Adipocyte (in vitro differentiated cells): ENCODE results near the gene NHERF2.

Experiments used
- DNase-seq: peaks from one replicate; pipeline ENCODE4 v3.0.0-alpha.2; 2015; ENCODE audit warnings: low read depth
- H3K27me3 ChIP-seq: replicated peaks from 2 replicates; pipeline ENCODE4 v1.7.0; 2013; ENCODE audit warnings: mild to moderate bottlenecking, low read length, moderate library complexity; ENCODE audit not compliant: control insufficient read depth, insufficient read depth
- H3K36me3 ChIP-seq: 2 replicates; pipeline ENCODE4 v1.7.0; 2013; ENCODE audit warnings: low read length, mild to moderate bottlenecking, moderate library complexity; ENCODE audit not compliant: control insufficient read depth, insufficient read depth, severe bottlenecking
- H3K4me1 ChIP-seq: 2 replicates; pipeline ENCODE4 v1.7.0; 2013; ENCODE audit warnings: mild to moderate bottlenecking, low read length, moderate library complexity; ENCODE audit not compliant: control insufficient read depth, insufficient read depth
- H3K4me3 ChIP-seq: 2 replicates; pipeline ENCODE4 v1.7.0; 2013; ENCODE audit warnings: mild to moderate bottlenecking, low read length, moderate library complexity
- H3K9ac ChIP-seq: 2 replicates; pipeline ENCODE4 v1.7.0; 2013; ENCODE audit warnings: mild to moderate bottlenecking, low read length, moderate library complexity
- H3K9me3 ChIP-seq: 2 replicates; pipeline ENCODE4 v1.7.0; 2013; ENCODE audit warnings: mild to moderate bottlenecking, low read length, moderate library complexity; ENCODE audit not compliant: control insufficient read depth

NHERF2 gene

GRCh38 chr16:2040041-2040786, 13.5 kb downstream of the NHERF2 start:
- DNase-seq, result peak; percentile 26
- Histone ChIP-seq H3K4me3 (no peak overlapping the region), H3K9ac (peak overlapping the region; percentile 60), H3K4me1 (peaks cover 27% of the 10 kb centered on the region), H3K27me3 (no peaks in the 10 kb centered on the region), H3K36me3 (no peaks in the 10 kb centered on the region), H3K9me3 (no peaks in the 10 kb centered on the region)

GRCh38 chr16:2040787-2041522, 14.3 kb downstream of the NHERF2 start:
- no peak overlapping the region for H3K9ac ChIP-seq
- H3K4me1 ChIP-seq, result peaks cover 20% of the 10 kb centered on the region
- no peak for DNase-seq
- H3K36me3 ChIP-seq, result no peaks in the 10 kb centered on the region
- H3K27me3 ChIP-seq, result no peaks in the 10 kb centered on the region
- no peak overlapping the region for H3K4me3 ChIP-seq
- H3K9me3 ChIP-seq, result no peaks in the 10 kb centered on the region

GRCh38 chr16:2042171-2042985, 15.7 kb downstream of the NHERF2 start:
- Histone ChIP-seq H3K9ac (no peak overlapping the region), H3K27me3 (no peaks in the 10 kb centered on the region), H3K4me3 (no peak overlapping the region), H3K9me3 (no peaks in the 10 kb centered on the region), H3K4me1 (peaks cover 18% of the 10 kb centered on the region), H3K36me3 (no peaks in the 10 kb centered on the region)
- DNase-seq, result no peak

GRCh38 chr16:2042986-2043666, 16.4 kb downstream of the NHERF2 start:
- no peak overlapping the region for H3K9ac ChIP-seq
- H3K4me3 ChIP-seq, result no peak overlapping the region
- peaks cover 18% of the 10 kb centered on the region for H3K4me1 ChIP-seq
- no peaks in the 10 kb centered on the region for H3K36me3 ChIP-seq
- no peaks in the 10 kb centered on the region for H3K9me3 ChIP-seq
- no peak for DNase-seq
- no peaks in the 10 kb centered on the region for H3K27me3 ChIP-seq

- Histone ChIP-seq H3K9ac (no peak overlapping the region), H3K4me3 (no peak overlapping the region), H3K27me3 (no peaks in the 10 kb centered on the region), H3K4me1 (peaks cover 17% of the 10 kb centered on the region), H3K9me3 (no peaks in the 10 kb centered on the region), H3K36me3 (no peaks in the 10 kb centered on the region)
- DNase-seq, result no peak
Measured at GRCh38 chr16:2043667-2044451, 17.2 kb downstream of the NHERF2 start.

GRCh38 chr16:2044541-2044940, 17.8 kb downstream of the NHERF2 start:
- H3K9ac ChIP-seq, result no peak overlapping the region
- H3K9me3 ChIP-seq, result no peaks in the 10 kb centered on the region
- no peak for DNase-seq

GRCh38 chr16:2045965-2046892, 19.5 kb downstream of the NHERF2 start:
- no peak for DNase-seq
- H3K4me3 ChIP-seq, result peak overlapping the region; percentile 88

More at GRCh38 chr16:2044541-2044940, 17.8 kb downstream of the NHERF2 start:
- H3K36me3 ChIP-seq, result no peaks in the 10 kb centered on the region
- H3K4me1 ChIP-seq, result peaks cover 11% of the 10 kb centered on the region
- H3K4me3 ChIP-seq, result no peak overlapping the region
- H3K27me3 ChIP-seq, result no peaks in the 10 kb centered on the region

GRCh38 chr16:2046893-2047329, 20.2 kb downstream of the NHERF2 start:
- Histone ChIP-seq H3K36me3 (peaks cover 11% of the 10 kb centered on the region), H3K4me3 (peak overlapping the region; percentile 88)
- no peak for DNase-seq

More at GRCh38 chr16:2045965-2046892, 19.5 kb downstream of the NHERF2 start:
- Histone ChIP-seq H3K27me3 (no peaks in the 10 kb centered on the region), H3K4me1 (peaks cover 8% of the 10 kb centered on the region), H3K9me3 (no peaks in the 10 kb centered on the region), H3K36me3 (peaks cover 4% of the 10 kb centered on the region), H3K9ac (peak overlapping the region; percentile 90)

GRCh38 chr16:2047330-2048115, 20.8 kb downstream of the NHERF2 start, which contains the start of the genes NTHL1 and TSC2:
Gene NTHL1, minus strand, starts transcription at chr16:2047834. Its CDS starts 11 bp downstream, at chr16:2047823.
Gene TSC2, plus strand, starts transcription at chr16:2047985. Its CDS starts 631 bp downstream, at chr16:2048616.
- Histone ChIP-seq H3K4me1 (peaks cover 8% of the 10 kb centered on the region), H3K9ac (peak within 1 kb of the TSS; percentile 90), H3K36me3 (peaks cover 17% of the 10 kb centered on the region), H3K4me3 (peak within 1 kb of the TSS; percentile 88), H3K9me3 (no peaks in the 10 kb centered on the region), H3K27me3 (no peaks in the 10 kb centered on the region)
- peak; percentile 98 for DNase-seq

More at GRCh38 chr16:2046893-2047329, 20.2 kb downstream of the NHERF2 start:
- Histone ChIP-seq H3K9ac (peak overlapping the region; percentile 90), H3K9me3 (no peaks in the 10 kb centered on the region), H3K4me1 (peaks cover 8% of the 10 kb centered on the region), H3K27me3 (no peaks in the 10 kb centered on the region)
